ENCODE data around the gene ZNF568.

DNA sequence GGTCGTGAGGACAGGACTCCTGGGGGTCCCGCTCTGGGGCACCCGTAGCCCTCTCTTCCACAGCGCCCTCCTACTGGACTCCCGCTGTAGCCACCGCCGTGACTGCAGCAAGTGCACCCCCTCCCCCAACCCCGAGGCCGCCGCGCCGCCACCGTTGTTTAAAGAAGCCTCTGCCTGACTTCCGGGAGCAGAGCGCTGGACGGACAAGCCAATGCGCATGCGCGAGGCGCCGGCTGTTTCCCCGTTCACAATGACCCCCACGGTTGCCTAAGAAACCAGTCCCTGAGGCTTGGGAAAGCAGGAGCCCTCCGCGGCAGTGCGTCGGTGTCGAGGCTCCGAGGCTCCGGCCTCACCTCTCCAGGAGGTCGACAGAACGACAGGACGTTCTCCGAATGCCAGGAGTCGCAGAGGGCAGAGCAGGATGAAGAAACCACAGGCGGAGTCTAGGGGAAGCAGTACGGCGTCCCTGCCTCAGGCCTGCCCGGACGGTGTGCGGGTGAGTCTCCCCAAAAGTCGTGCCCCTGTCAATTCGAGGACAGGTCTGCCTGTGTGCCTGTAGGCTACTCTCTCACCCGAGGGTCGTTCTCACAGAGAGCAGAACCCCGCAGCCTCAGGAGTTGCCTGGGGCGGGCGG, 91.6 kb downstream of the ZNF568 start:
- TF ChIP-seq, protein P1, sequence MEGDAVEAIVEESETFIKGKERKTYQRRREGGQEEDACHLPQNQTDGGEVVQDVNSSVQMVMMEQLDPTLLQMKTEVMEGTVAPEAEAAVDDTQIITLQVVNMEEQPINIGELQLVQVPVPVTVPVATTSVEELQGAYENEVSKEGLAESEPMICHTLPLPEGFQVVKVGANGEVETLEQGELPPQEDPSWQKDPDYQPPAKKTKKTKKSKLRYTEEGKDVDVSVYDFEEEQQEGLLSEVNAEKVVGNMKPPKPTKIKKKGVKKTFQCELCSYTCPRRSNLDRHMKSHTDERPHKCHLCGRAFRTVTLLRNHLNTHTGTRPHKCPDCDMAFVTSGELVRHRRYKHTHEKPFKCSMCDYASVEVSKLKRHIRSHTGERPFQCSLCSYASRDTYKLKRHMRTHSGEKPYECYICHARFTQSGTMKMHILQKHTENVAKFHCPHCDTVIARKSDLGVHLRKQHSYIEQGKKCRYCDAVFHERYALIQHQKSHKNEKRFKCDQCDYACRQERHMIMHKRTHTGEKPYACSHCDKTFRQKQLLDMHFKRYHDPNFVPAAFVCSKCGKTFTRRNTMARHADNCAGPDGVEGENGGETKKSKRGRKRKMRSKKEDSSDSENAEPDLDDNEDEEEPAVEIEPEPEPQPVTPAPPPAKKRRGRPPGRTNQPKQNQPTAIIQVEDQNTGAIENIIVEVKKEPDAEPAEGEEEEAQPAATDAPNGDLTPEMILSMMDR (IDR thresholded peaks at IDR 0.05) = no peak
- no peak for TF ChIP-seq EZH2 (IDR thresholded peaks at IDR 0.05)
- no peak for TF ChIP-seq EZH2phosphoT487 (IDR thresholded peaks at IDR 0.05)
